HepG2 (cell line): ENCODE measurements around the gene ACADVL. TPM values are rescaled to one million over a fixed set of nuclear protein-coding genes. Genes with fewer than 3 reads are reported as not detected.

Experiments
- AGO2 ChIP-seq: fragments of 200-400 bp; formaldehyde crosslinking; optimal IDR thresholded peaks from 2 replicates; pipeline ENCODE3; 2017; ENCODE audit warnings: mild to moderate bottlenecking, low read depth, low read length, moderate library complexity
- ASH2L ChIP-seq: fragments of 300-600, 200-600 bp; sonication (generic); IDR thresholded peaks from 2 replicates; pipeline ENCODE4 v1.7.0; 2017; ENCODE audit warnings: low read depth, mild to moderate bottlenecking, moderate library complexity, mixed read lengths, low read length; ENCODE audit not compliant: insufficient read length
- ETV6 ChIP-seq: sonication (generic); formaldehyde crosslinking; conservative IDR thresholded peaks from 2 replicates; pipeline ENCODE4 v1.4.0; 2020; ENCODE audit warnings: missing genetic modification reagents
- GABPB1 ChIP-seq: IDR thresholded peaks from 2 replicates; pipeline ENCODE4 v1.6.1; 2016; ENCODE audit warnings: mild to moderate bottlenecking, missing genetic modification reagents, moderate library complexity, missing compliant biosample characterization
- HDAC1 ChIP-seq: sonication (generic); formaldehyde crosslinking; IDR thresholded peaks from 2 replicates; pipeline ENCODE4 v1.5.1; 2020; ENCODE audit warnings: mild to moderate bottlenecking, missing genetic modification reagents
- PCBP2 ChIP-seq: fragments of 200-400 bp; formaldehyde crosslinking; optimal IDR thresholded peaks from 2 replicates; pipeline ENCODE3; 2018; ENCODE audit warnings: low read length, low read depth; ENCODE audit not compliant: poor library complexity, severe bottlenecking
- SIN3B ChIP-seq: fragments of 150-350 bp; IDR thresholded peaks from 2 replicates; pipeline ENCODE4 v1.6.1; 2014; ENCODE audit warnings: low read length
- TOE1 ChIP-seq: sonication (generic); formaldehyde crosslinking; IDR thresholded peaks from 2 replicates; pipeline ENCODE4 v1.4.0; 2020; ENCODE audit warnings: mild to moderate bottlenecking, missing genetic modification reagents
- ZFP90 ChIP-seq: sonication (generic); formaldehyde crosslinking; IDR thresholded peaks from 2 replicates; pipeline ENCODE4 v1.8.0; 2022; ENCODE audit warnings: missing genetic modification reagents, mild to moderate bottlenecking, inconsistent platforms, borderline replicate concordance
- ZNF10 ChIP-seq: sonication (generic); formaldehyde crosslinking; IDR thresholded peaks from 2 replicates; pipeline ENCODE4 v1.4.0; 2020; ENCODE audit warnings: mild to moderate bottlenecking, low read depth, missing genetic modification reagents, borderline replicate concordance
- ZNF232 ChIP-seq: sonication (generic); formaldehyde crosslinking; IDR thresholded peaks from 2 replicates; pipeline ENCODE4 v1.4.0; 2020; ENCODE audit warnings: missing genetic modification reagents, borderline replicate concordance
- ZNF292 ChIP-seq: sonication (generic); formaldehyde crosslinking; IDR thresholded peaks from 2 replicates; pipeline ENCODE4 v1.8.1; 2022; ENCODE audit warnings: mild to moderate bottlenecking, low read depth, missing genetic modification reagents, borderline replicate concordance
- ZNF326 ChIP-seq: sonication (generic); formaldehyde crosslinking; IDR thresholded peaks from 2 replicates; pipeline ENCODE4 v1.4.0; 2020; ENCODE audit warnings: missing genetic modification reagents, borderline replicate concordance
- ZNF530 ChIP-seq: sonication (generic); formaldehyde crosslinking; IDR thresholded peaks from 2 replicates; pipeline ENCODE4 v1.5.0; 2020; ENCODE audit warnings: low read depth, mild to moderate bottlenecking, missing genetic modification reagents
- ZNF720 ChIP-seq: sonication (generic); formaldehyde crosslinking; IDR thresholded peaks from 2 replicates; pipeline ENCODE4 v1.4.0; 2020; ENCODE audit warnings: missing genetic modification reagents
- ZNF772 ChIP-seq: sonication (generic); formaldehyde crosslinking; IDR thresholded peaks from 2 replicates; pipeline ENCODE4 v1.5.0; 2020; ENCODE audit warnings: mild to moderate bottlenecking, missing genetic modification reagents
- polyA plus RNA-seq, 8 experiments: library from polyadenylated mRNA; depleted of rRNA in 3 of 8; stranded (reverse) in 7 of 8; unstranded in 1 of 8; fragments of >200 nt; fragmentation: Illumina TruSeq in 4 of 8; extraction: Trizol in 4 of 8; gene quantifications; 2 replicates each; pipeline versions ENCODE4 v1.2.1 to v1.2.3, GENCODE V29; 2011 to 2016; ENCODE audit warnings: low read depth in 4 of 8, missing spikeins in 1 of 8, mixed read lengths in 1 of 8; ENCODE audit not compliant: insufficient read depth in 1 of 8
- total RNA-seq, 5 experiments: library from RNA; depleted of rRNA; stranded (reverse); fragments of >200 nt; fragmentation: Illumina TruSeq; extraction: Trizol; gene quantifications; 2 replicates each; pipeline ENCODE4 v1.2.3, GENCODE V29; 2016; ENCODE audit warnings: low read depth in 1 of 5
- TF ChIP-seq, protein P1 (sequence below): sonication (generic); formaldehyde crosslinking; IDR thresholded peaks from 2 replicates; pipeline ENCODE4 v1.4.0; 2020; ENCODE audit warnings: mild to moderate bottlenecking, missing genetic modification reagents
- TF ChIP-seq, protein P2 (sequence below): sonication (generic); formaldehyde crosslinking; IDR thresholded peaks from 2 replicates; pipeline ENCODE4 v1.4.0; 2020; ENCODE audit warnings: missing genetic modification reagents
- TF ChIP-seq, protein P3 (sequence below): IDR thresholded peaks from 2 replicates; pipeline ENCODE4 v1.6.1; 2016; ENCODE audit warnings: mild to moderate bottlenecking, missing biosample characterization, missing genetic modification reagents
- TF ChIP-seq, protein P4 (sequence below): sonication (generic); formaldehyde crosslinking; IDR thresholded peaks from 2 replicates; pipeline ENCODE4 v1.8.1; 2022; ENCODE audit warnings: low read depth, mild to moderate bottlenecking, missing genetic modification reagents
- TF ChIP-seq, protein P5 (sequence below): sonication (generic); formaldehyde crosslinking; IDR thresholded peaks from 2 replicates; pipeline ENCODE4 v1.5.0; 2020; ENCODE audit warnings: mild to moderate bottlenecking, missing genetic modification reagents

The ACADVL gene
- total and polyA plus RNA-seq, 2 of the 13 experiments (the other 11 are each of a cell fraction or from before 2014, with no cell fraction given) = 219 to 412 TPM

DNA sequence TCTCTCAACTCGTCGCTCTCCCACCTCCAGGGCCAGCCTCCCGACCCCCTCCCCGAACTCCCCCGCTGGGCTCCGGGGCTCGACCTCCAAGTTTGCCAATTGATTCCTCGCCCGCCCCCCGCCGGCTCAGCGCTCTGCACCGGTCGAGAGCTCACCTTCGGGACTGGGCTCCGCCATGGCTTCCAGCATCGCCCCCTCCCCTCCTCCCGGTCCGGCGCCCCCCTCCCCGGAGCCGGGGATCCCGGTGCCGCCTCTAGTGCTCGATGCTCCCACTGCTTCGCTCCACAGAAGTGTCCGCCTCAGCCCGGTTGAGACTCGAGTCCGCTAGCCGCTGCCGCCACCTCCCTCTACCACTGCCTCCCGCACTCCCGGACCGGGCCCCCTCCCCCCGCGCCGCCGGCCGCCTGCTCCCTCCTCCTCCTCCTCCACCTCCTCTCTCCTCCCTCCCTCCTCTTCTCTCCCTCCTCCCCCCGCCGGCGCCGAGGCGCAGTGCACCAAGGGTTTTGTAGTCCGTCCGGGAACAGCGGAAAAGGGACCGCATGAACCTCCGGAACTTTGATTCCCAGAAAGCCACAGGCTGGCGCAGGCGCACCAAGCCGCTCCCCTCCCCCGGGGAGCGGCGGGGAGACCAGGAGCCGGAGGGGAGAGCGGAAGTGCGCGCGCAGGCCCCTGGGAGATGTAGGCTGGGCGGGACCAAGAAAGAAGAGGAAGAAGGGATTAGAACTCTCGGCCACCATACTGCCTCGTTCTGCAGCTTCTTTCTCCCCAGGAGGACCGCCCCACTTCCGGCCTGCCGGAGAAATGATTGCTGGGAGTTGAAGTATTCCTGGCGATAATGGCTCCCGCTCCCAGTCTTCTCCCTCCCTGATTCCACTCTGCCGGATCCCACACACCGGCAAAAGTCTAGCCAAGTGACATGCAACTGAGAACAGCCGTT lies 19.6 kb downstream of the ACADVL start, which contains the start of gene PHF23 (continued):
- TF ChIP-seq, protein P1, sequence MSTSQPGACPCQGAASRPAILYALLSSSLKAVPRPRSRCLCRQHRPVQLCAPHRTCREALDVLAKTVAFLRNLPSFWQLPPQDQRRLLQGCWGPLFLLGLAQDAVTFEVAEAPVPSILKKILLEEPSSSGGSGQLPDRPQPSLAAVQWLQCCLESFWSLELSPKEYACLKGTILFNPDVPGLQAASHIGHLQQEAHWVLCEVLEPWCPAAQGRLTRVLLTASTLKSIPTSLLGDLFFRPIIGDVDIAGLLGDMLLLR (CRISPR knock-in tag) = no peak
- peak; percentile 83 for TF ChIP-seq ASH2L
- TF ChIP-seq, protein P2, sequence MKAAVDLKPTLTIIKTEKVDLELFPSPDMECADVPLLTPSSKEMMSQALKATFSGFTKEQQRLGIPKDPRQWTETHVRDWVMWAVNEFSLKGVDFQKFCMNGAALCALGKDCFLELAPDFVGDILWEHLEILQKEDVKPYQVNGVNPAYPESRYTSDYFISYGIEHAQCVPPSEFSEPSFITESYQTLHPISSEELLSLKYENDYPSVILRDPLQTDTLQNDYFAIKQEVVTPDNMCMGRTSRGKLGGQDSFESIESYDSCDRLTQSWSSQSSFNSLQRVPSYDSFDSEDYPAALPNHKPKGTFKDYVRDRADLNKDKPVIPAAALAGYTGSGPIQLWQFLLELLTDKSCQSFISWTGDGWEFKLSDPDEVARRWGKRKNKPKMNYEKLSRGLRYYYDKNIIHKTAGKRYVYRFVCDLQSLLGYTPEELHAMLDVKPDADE (CRISPR knock-in tag) = no peak
- no peak for TF ChIP-seq PCBP2
- TF ChIP-seq ZNF772 (CRISPR knock-in tag) = 0 out of 2 replicates have a peak, but pooled peaks have one; percentile 53
- TF ChIP-seq GABPB1 (CRISPR knock-in tag) = peak; percentile 96
- no peak; the same call in 1 of the 2 replicates for TF ChIP-seq SIN3B
- TF ChIP-seq ETV6 = no peak
- TF ChIP-seq ZNF292 (CRISPR knock-in tag) = no peak
- TF ChIP-seq, protein P3, sequence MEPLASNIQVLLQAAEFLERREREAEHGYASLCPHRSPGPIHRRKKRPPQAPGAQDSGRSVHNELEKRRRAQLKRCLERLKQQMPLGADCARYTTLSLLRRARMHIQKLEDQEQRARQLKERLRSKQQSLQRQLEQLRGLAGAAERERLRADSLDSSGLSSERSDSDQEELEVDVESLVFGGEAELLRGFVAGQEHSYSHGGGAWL = no peak; the same call in none of the 2 replicates
- TF ChIP-seq, protein P4, sequence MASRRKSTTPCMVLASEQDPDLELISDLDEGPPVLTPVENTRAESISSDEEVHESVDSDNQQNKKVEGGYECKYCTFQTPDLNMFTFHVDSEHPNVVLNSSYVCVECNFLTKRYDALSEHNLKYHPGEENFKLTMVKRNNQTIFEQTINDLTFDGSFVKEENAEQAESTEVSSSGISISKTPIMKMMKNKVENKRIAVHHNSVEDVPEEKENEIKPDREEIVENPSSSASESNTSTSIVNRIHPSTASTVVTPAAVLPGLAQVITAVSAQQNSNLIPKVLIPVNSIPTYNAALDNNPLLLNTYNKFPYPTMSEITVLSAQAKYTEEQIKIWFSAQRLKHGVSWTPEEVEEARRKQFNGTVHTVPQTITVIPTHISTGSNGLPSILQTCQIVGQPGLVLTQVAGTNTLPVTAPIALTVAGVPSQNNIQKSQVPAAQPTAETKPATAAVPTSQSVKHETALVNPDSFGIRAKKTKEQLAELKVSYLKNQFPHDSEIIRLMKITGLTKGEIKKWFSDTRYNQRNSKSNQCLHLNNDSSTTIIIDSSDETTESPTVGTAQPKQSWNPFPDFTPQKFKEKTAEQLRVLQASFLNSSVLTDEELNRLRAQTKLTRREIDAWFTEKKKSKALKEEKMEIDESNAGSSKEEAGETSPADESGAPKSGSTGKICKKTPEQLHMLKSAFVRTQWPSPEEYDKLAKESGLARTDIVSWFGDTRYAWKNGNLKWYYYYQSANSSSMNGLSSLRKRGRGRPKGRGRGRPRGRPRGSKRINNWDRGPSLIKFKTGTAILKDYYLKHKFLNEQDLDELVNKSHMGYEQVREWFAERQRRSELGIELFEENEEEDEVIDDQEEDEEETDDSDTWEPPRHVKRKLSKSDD (CRISPR knock-in tag) = no peak
- no peak for TF ChIP-seq ZNF10 (CRISPR knock-in tag)
- TF ChIP-seq AGO2 = peak; percentile 90
- peak; percentile 56 for TF ChIP-seq HDAC1
- no peak for TF ChIP-seq ZNF232
- no peak for TF ChIP-seq ZNF530 (CRISPR knock-in tag)
- no peak for TF ChIP-seq ZNF720 (CRISPR knock-in tag)
- TF ChIP-seq TOE1 (CRISPR knock-in tag) = 0 out of 2 replicates have a peak, but pooled peaks have one; percentile 28
- peak; percentile 14; the same call in 1 of the 2 replicates for TF ChIP-seq ZFP90 (CRISPR knock-in tag)
- TF ChIP-seq, protein P5, sequence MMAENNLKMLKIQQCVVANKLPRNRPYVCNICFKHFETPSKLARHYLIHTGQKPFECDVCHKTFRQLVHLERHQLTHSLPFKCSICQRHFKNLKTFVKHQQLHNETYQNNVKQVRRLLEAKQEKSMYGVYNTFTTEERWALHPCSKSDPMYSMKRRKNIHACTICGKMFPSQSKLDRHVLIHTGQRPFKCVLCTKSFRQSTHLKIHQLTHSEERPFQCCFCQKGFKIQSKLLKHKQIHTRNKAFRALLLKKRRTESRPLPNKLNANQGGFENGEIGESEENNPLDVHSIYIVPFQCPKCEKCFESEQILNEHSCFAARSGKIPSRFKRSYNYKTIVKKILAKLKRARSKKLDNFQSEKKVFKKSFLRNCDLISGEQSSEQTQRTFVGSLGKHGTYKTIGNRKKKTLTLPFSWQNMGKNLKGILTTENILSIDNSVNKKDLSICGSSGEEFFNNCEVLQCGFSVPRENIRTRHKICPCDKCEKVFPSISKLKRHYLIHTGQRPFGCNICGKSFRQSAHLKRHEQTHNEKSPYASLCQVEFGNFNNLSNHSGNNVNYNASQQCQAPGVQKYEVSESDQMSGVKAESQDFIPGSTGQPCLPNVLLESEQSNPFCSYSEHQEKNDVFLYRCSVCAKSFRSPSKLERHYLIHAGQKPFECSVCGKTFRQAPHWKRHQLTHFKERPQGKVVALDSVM (CRISPR knock-in tag) = peak; percentile 35; the same call in 1 of the 2 replicates
- TF ChIP-seq ZNF326 (CRISPR knock-in tag) = no peak
